ENCODE measurements around the gene BRIP1. TPM values are rescaled to one million over a fixed set of nuclear protein-coding genes. Genes with fewer than 3 reads are reported as not detected.

Gene BRIP1
- total RNA-seq, 1 donor from 2014 or later = 6.4 TPM

- no peak overlapping the region for H3K27ac ChIP-seq (ENCODE audit: low read depth, low read length)
- H2AFZ ChIP-seq (ENCODE audit: low read depth, low read length) = no peak overlapping the region
- no peaks in the 10 kb centered on the region for H3K9me3 ChIP-seq (ENCODE audit: insufficient read depth, low read depth, low read length)
- FAIRE-seq (peak; percentile 90), DNase-seq (ENCODE audit: low read depth) (peak; percentile 16)
- Mint-ChIP-seq H3K9me3 (ENCODE audit: unreplicated experiment) (peaks cover 2% of the 10 kb centered on the region), H3K4me3 (ENCODE audit: unreplicated experiment) (no peak overlapping the region), H3K27me3 (ENCODE audit: low read depth, unreplicated experiment) (no peaks in the 10 kb centered on the region), H3K36me3 (ENCODE audit: low read depth, unreplicated experiment) (no peaks in the 10 kb centered on the region), H3K4me1 (ENCODE audit: low read depth, unreplicated experiment) (no peaks in the 10 kb centered on the region), H3K27ac (ENCODE audit: unreplicated experiment) (no peak overlapping the region)
- no peaks in the 10 kb centered on the region for H3K36me3 ChIP-seq (ENCODE audit: insufficient read depth, low read length)
- H3K4me3 ChIP-seq (ENCODE audit: insufficient read depth, low read depth, low read length) = no peak overlapping the region
- H3K4me2 ChIP-seq (ENCODE audit: low read length) = no peak overlapping the region
- no peak overlapping the region for H3K9ac ChIP-seq (ENCODE audit: low read length)
- no peaks in the 10 kb centered on the region for H3K4me1 ChIP-seq (ENCODE audit: insufficient read depth, low read length)
- TF ChIP-seq EZH2 (IDR thresholded peaks at IDR 0.05; ENCODE audit: insufficient read depth, low read length) = no peak
- peak; percentile 97 for TF ChIP-seq CTCF (IDR thresholded peaks at IDR 0.05; ENCODE audit: insufficient read depth, low read depth, low read length)
- H3K79me2 ChIP-seq (ENCODE audit: insufficient read depth, low read length) = no peaks in the 10 kb centered on the region
- H4K20me1 ChIP-seq (ENCODE audit: insufficient read depth, low read length) = no peaks in the 10 kb centered on the region
- no peaks in the 10 kb centered on the region for H3K27me3 ChIP-seq (ENCODE audit: insufficient read depth, low read length)
These were observed 227.4 kb downstream of the BRIP1 start for GRCh38 chr17:61635913-61636432.

GRCh38 chr17:61634942-61635538 lies 228.3 kb downstream of the BRIP1 start:
- TF ChIP-seq CTCF (IDR thresholded peaks at IDR 0.05; ENCODE audit: insufficient read depth, low read depth, low read length) (no peak), EZH2 (IDR thresholded peaks at IDR 0.05; ENCODE audit: insufficient read depth, low read length) (no peak)
- no peaks in the 10 kb centered on the region for H3K27me3 ChIP-seq (ENCODE audit: insufficient read depth, low read length)
- H3K36me3 ChIP-seq (ENCODE audit: insufficient read depth, low read length) = no peaks in the 10 kb centered on the region
- no peak overlapping the region for H3K27ac ChIP-seq (ENCODE audit: low read depth, low read length)
- no peak for DNase-seq (ENCODE audit: low read depth)
- H2AFZ ChIP-seq (ENCODE audit: low read depth, low read length) = no peak overlapping the region
- H3K4me3 ChIP-seq (ENCODE audit: insufficient read depth, low read depth, low read length) = no peak overlapping the region
- no peaks in the 10 kb centered on the region for H3K79me2 ChIP-seq (ENCODE audit: insufficient read depth, low read length)
- H3K4me1 ChIP-seq (ENCODE audit: insufficient read depth, low read length) = no peaks in the 10 kb centered on the region
- Mint-ChIP-seq H3K4me1 (ENCODE audit: low read depth, unreplicated experiment) (no peaks in the 10 kb centered on the region), H3K9me3 (ENCODE audit: unreplicated experiment) (peaks cover 2% of the 10 kb centered on the region), H3K27ac (ENCODE audit: unreplicated experiment) (no peak overlapping the region), H3K36me3 (ENCODE audit: low read depth, unreplicated experiment) (no peaks in the 10 kb centered on the region), H3K4me3 (ENCODE audit: unreplicated experiment) (no peak overlapping the region), H3K27me3 (ENCODE audit: low read depth, unreplicated experiment) (no peaks in the 10 kb centered on the region)
- H3K9ac ChIP-seq (ENCODE audit: low read length) = no peak overlapping the region
- no peaks in the 10 kb centered on the region for H4K20me1 ChIP-seq (ENCODE audit: insufficient read depth, low read length)
- no peak for FAIRE-seq
- no peaks in the 10 kb centered on the region for H3K9me3 ChIP-seq (ENCODE audit: insufficient read depth, low read depth, low read length)
- H3K4me2 ChIP-seq (ENCODE audit: low read length) = no peak overlapping the region

GRCh38 chr17:61634011-61634539 lies 229.3 kb downstream of the BRIP1 start:
- no peaks in the 10 kb centered on the region for H3K4me1 ChIP-seq (ENCODE audit: insufficient read depth, low read length)
- no peak overlapping the region for H2AFZ ChIP-seq (ENCODE audit: low read depth, low read length)
- no peak for TF ChIP-seq EZH2 (IDR thresholded peaks at IDR 0.05; ENCODE audit: insufficient read depth, low read length)
- TF ChIP-seq CTCF (IDR thresholded peaks at IDR 0.05; ENCODE audit: insufficient read depth, low read depth, low read length) = no peak
- Mint-ChIP-seq H3K27me3 (ENCODE audit: low read depth, unreplicated experiment) (no peaks in the 10 kb centered on the region), H3K36me3 (ENCODE audit: low read depth, unreplicated experiment) (no peaks in the 10 kb centered on the region), H3K9me3 (ENCODE audit: unreplicated experiment) (peaks cover 2% of the 10 kb centered on the region), H3K4me3 (ENCODE audit: unreplicated experiment) (no peak overlapping the region), H3K27ac (ENCODE audit: unreplicated experiment) (no peak overlapping the region), H3K4me1 (ENCODE audit: low read depth, unreplicated experiment) (no peaks in the 10 kb centered on the region)
- no peak overlapping the region for H3K9ac ChIP-seq (ENCODE audit: low read length)
- H3K27me3 ChIP-seq (ENCODE audit: insufficient read depth, low read length) = peaks cover 2% of the 10 kb centered on the region
- no peak overlapping the region for H3K4me3 ChIP-seq (ENCODE audit: insufficient read depth, low read depth, low read length)
- no peak overlapping the region for H3K4me2 ChIP-seq (ENCODE audit: low read length)
- FAIRE-seq = no peak
- no peak for DNase-seq (ENCODE audit: low read depth)
- no peaks in the 10 kb centered on the region for H3K9me3 ChIP-seq (ENCODE audit: insufficient read depth, low read depth, low read length)
- no peaks in the 10 kb centered on the region for H3K36me3 ChIP-seq (ENCODE audit: insufficient read depth, low read length)
- no peaks in the 10 kb centered on the region for H3K79me2 ChIP-seq (ENCODE audit: insufficient read depth, low read length)
- no peak overlapping the region for H3K27ac ChIP-seq (ENCODE audit: low read depth, low read length)
- no peaks in the 10 kb centered on the region for H4K20me1 ChIP-seq (ENCODE audit: insufficient read depth, low read length)
